Right ventricle myocardium inferior (tissue), 1 donor: ENCODE data around the gene PMS2. TPM values are rescaled to one million over a fixed set of nuclear protein-coding genes. Genes with fewer than 3 reads are reported as not detected.
"Not testable (repeated sequence)": the region's sequence is repeated elsewhere in the genome, so short reads cannot be mapped to it uniquely, and the experiment has no call there.

Source experiments
- ATAC-seq: fragments of 200-7000 bp; cut with Tn5 transposase; one replicate; pipeline ENCODE4 v1.9.1; 2020; ENCODE audit warnings: mild to moderate bottlenecking, moderate library complexity
- DNase-seq: peaks from one replicate; pipeline ENCODE4 v3.0.0; 2021; ENCODE audit errors: missing footprints
- intact Hi-C: fragments of 100-400 bp; cut with DNase I; formaldehyde crosslinking; loops from one replicate; pipeline ENCODE4 v1.11.0; 2022
- total RNA-seq: library from RNA; stranded (reverse); fragmentation: NEBNext Ultra II Directional; extraction: Animal tissue kit (Norgen Biotek cat#: 25700); gene quantifications from one replicate; pipeline ENCODE4 v1.2.1, GENCODE V29; 2021
- donor health status: DM: no; HTN: yes; CAD: no; lungs with severe emphysema.

The PMS2 gene
- total RNA-seq, 1 donor from 2014 or later, result 6.2 TPM

GRCh38 chr7:5931905-5932644, 76.8 kb downstream of the PMS2 start:
- ATAC-seq, intact Hi-C loops, DNase-seq: not testable (repeated sequence)

- DNase-seq, ATAC-seq, intact Hi-C loops: not testable (repeated sequence)
Observed at GRCh38 chr7:5931250-5931649, 77.6 kb downstream of the PMS2 start.

GRCh38 chr7:5930290-5930689, 78.6 kb downstream of the PMS2 start:
- DNase-seq, intact Hi-C loops, ATAC-seq: not testable (repeated sequence)

GRCh38 chr7:5926263-5926870, 82.5 kb downstream of the PMS2 start:
- intact Hi-C loops, DNase-seq, ATAC-seq: not testable (repeated sequence)

- ATAC-seq, DNase-seq, intact Hi-C loops: not testable (repeated sequence)
Observed at GRCh38 chr7:5924630-5925029, 84.2 kb downstream of the PMS2 start.

GRCh38 chr7:5924180-5924579, 84.7 kb downstream of the PMS2 start:
- ATAC-seq, DNase-seq, intact Hi-C loops: not testable (repeated sequence)

Other genes starting within 250 kb of the PMS2 start
- gene RNF216, start 227.4 kb downstream of the PMS2 start, total RNA-seq, result 26.0 TPM
- not detected for gene OCM, start 128.3 kb downstream of the PMS2 start, total RNA-seq
- 46.2 TPM for gene CCZ1, start 110.3 kb downstream of the PMS2 start, total RNA-seq
- not detected for gene RSPH10B, start 38.4 kb downstream of the PMS2 start, total RNA-seq
- 56.7 TPM for gene AIMP2, start 223 bp upstream of the PMS2 start, total RNA-seq
- gene ANKRD61, start 22.3 kb upstream of the PMS2 start, total RNA-seq, result not detected
- gene EIF2AK1, start 50.1 kb upstream of the PMS2 start, total RNA-seq, result 52.8 TPM
- 4.4 TPM for gene USP42, start 95.9 kb upstream of the PMS2 start, total RNA-seq